HCT116 (cell line): ENCODE results near the gene TTBK1. TPM values are rescaled to one million over a fixed set of nuclear protein-coding genes. Genes with fewer than 3 reads are reported as not detected.

Experiments
- ATAC-seq: fragments of 200-7000 bp; cut with Tn5 transposase; 2 replicates; pipeline ENCODE4 v1.9.1; 2020; ENCODE audit warnings: mild to moderate bottlenecking, moderate library complexity
- BruUV-seq: library from RNA; stranded (reverse); fragments of 400-500 nt; replicated peaks from 2 replicates; lab custom pipeline; 2021; lab: Mats Ljungman, UMichigan
- CTCF ChIA-PET: fragments of 300-600 bp; sonication (Branson Sonifier 250); formaldehyde crosslinking; loops from one replicate; lab custom pipeline; 2021; ENCODE audit warnings: antibody characterized with exemption; lab: Charles Lee
- POLR2A ChIA-PET: fragments of 300-600, 350-600 bp; sonication (Branson Sonifier 250); formaldehyde crosslinking; loops from one replicate; lab custom pipeline; 2021; ENCODE audit warnings: antibody characterized with exemption; lab: Charles Lee
- RAD21 ChIA-PET, 2 experiments: fragments of 300-600 bp; sonication (Branson Sonifier 250); formaldehyde crosslinking; loops; one replicate each; lab custom pipeline; 2023; ENCODE audit warnings: low total read pairs in 2 of 2; ENCODE audit not compliant: uncharacterized antibody in 2 of 2, unreplicated experiment in 2 of 2, low non-redundant PET in 1 of 2; lab: Charles Lee
- DNase-seq: peaks from one replicate; pipeline ENCODE4 v3.0.0-alpha.2; 2010; ENCODE audit warnings: low read depth, low spot score
- H2AFZ ChIP-seq: fragments of 200-600 bp; shearing (Covaris generic), sonication (generic); 2 replicates; pipeline ENCODE4 v1.6.1; 2017; ENCODE audit warnings: low read depth, mixed run types, mixed read lengths, antibody characterized with exemption, low read length; ENCODE audit not compliant: poor library complexity, severe bottlenecking
- H3K27ac ChIP-seq: 2 replicates; pipeline ENCODE4 v1.5.1; 2012; ENCODE audit warnings: low read depth, low read length
- H3K27me3 ChIP-seq: fragments of 200-600 bp; sonication (generic); 2 replicates; pipeline ENCODE4 v1.6.1; 2016; ENCODE audit warnings: mixed run types, low read length, mixed read lengths; ENCODE audit not compliant: insufficient read depth
- H3K36me3 ChIP-seq, 2 experiments: fragments of 200-500 bp in 1 of 2; fragments of 200-600 bp in 1 of 2; sonication (Bioruptor generic) in 1 of 2; sonication (generic) in 1 of 2; 2 replicates each; pipeline versions ENCODE4 v1.5.1 to v1.6.1; 2014 to 2016; ENCODE audit warnings: low read length in 2 of 2, inconsistent platforms in 1 of 2, mixed read lengths in 1 of 2, mixed run types in 1 of 2; ENCODE audit not compliant: insufficient read depth in 2 of 2, control insufficient read depth in 1 of 2
- H3K4me1 ChIP-seq, 2 experiments: fragments of 200-600 bp in 1 of 2; sonication (generic) in 1 of 2; 2 replicates each; pipeline versions ENCODE4 v1.5.1 to v1.6.1; 2012 to 2017; ENCODE audit warnings: low read length in 2 of 2, inconsistent platforms in 1 of 2, mild to moderate bottlenecking in 1 of 2, mixed read lengths in 1 of 2, mixed run types in 1 of 2, moderate library complexity in 1 of 2; ENCODE audit not compliant: insufficient read depth in 2 of 2, control insufficient read depth in 1 of 2
- H3K4me2 ChIP-seq: fragments of 200-600 bp; sonication (generic); 2 replicates; pipeline ENCODE4 v1.6.1; 2017; ENCODE audit warnings: mixed run types, low read length, mixed read lengths
- H3K4me3 ChIP-seq, 2 experiments: fragments of 200-600 bp in 1 of 2; sonication (generic) in 1 of 2; replicated peaks in 1 of 2; 2 replicates each; pipeline ENCODE4 v1.5.1; 2011 to 2016; ENCODE audit warnings: low read length in 2 of 2, control low read depth in 1 of 2, low read depth in 1 of 2, mild to moderate bottlenecking in 1 of 2, mixed read lengths in 1 of 2, mixed run types in 1 of 2
- H3K79me2 ChIP-seq: fragments of 200-600 bp; sonication (generic); 2 replicates; pipeline ENCODE4 v1.6.1; 2017; ENCODE audit warnings: mild to moderate bottlenecking, mixed run types, low read length, moderate library complexity, mixed read lengths; ENCODE audit not compliant: insufficient read depth
- H3K9ac ChIP-seq: fragments of 200-600 bp; sonication (generic); 2 replicates; pipeline ENCODE4 v1.6.1; 2016; ENCODE audit warnings: low read length, mixed read lengths
- H3K9me2 ChIP-seq: fragments of 200-600 bp; sonication (generic), shearing (Covaris generic); 2 replicates; pipeline ENCODE4 v1.6.1; 2017; ENCODE audit warnings: mixed run types, mild to moderate bottlenecking, moderate library complexity; ENCODE audit not compliant: insufficient read depth
- H3K9me3 ChIP-seq, 2 experiments: fragments of 200-500 bp in 1 of 2; fragments of 200-600 bp in 1 of 2; sonication (Bioruptor generic) in 1 of 2; sonication (generic) in 1 of 2; 2 replicates each; pipeline ENCODE4 v1.6.1; 2014 to 2017; ENCODE audit warnings: low read length in 2 of 2, mixed read lengths in 2 of 2, inconsistent platforms in 1 of 2, low read depth in 1 of 2, mild to moderate bottlenecking in 1 of 2, mixed run types in 1 of 2, moderate library complexity in 1 of 2; ENCODE audit not compliant: control insufficient read depth in 1 of 2, insufficient read depth in 1 of 2
- H4K20me1 ChIP-seq: fragments of 200-600 bp; sonication (generic), shearing (Covaris generic); 2 replicates; pipeline ENCODE4 v1.6.1; 2017; ENCODE audit warnings: mixed run types, mild to moderate bottlenecking, moderate library complexity; ENCODE audit not compliant: insufficient read depth
- EGR1 ChIP-seq: IDR thresholded peaks from 2 replicates; pipeline ENCODE4 v1.6.1; 2012; ENCODE audit warnings: low read depth
- ELF1 ChIP-seq: IDR thresholded peaks from 2 replicates; pipeline ENCODE4 v1.6.1; 2012; ENCODE audit warnings: low read depth, borderline replicate concordance
- JUND ChIP-seq: IDR thresholded peaks from 2 replicates; pipeline ENCODE4 v1.6.1; 2012
- POLR2A ChIP-seq: IDR thresholded peaks from 2 replicates; pipeline ENCODE4 v1.7.0; 2011; ENCODE audit warnings: borderline replicate concordance; ENCODE audit not compliant: insufficient read depth, insufficient read length; ENCODE audit errors: extremely low read depth
- RAD21 ChIP-seq: IDR thresholded peaks from 2 replicates; pipeline ENCODE4 v1.6.1; 2012; ENCODE audit warnings: low read depth, mild to moderate bottlenecking
- REST ChIP-seq: IDR thresholded peaks from 2 replicates; pipeline ENCODE4 v1.6.1; 2012; ENCODE audit warnings: low read depth
- SRF ChIP-seq: IDR thresholded peaks from 2 replicates; pipeline ENCODE4 v1.6.1; 2012; ENCODE audit warnings: low read depth
- ZFX ChIP-seq: fragments of 450-650 bp; IDR thresholded peaks from 2 replicates; pipeline ENCODE4 v1.6.1; 2017
- ZNF274 ChIP-seq: fragments of 200-500 bp; sonication (Bioruptor generic); IDR thresholded peaks from 2 replicates; pipeline ENCODE4 v1.6.1; 2014; ENCODE audit warnings: mild to moderate bottlenecking, low read depth, low read length, inconsistent platforms
- intact Hi-C: fragments of 100-400 bp; cut with micrococcal nuclease; formaldehyde crosslinking; loops from 2 replicates; pipeline ENCODE4 v1.10.0; 2022
- total RNA-seq: library from RNA; stranded (reverse); gene quantifications from one replicate; pipeline ENCODE4 v1.2.1, GENCODE V29; 2021; ENCODE audit not compliant: unreplicated experiment

Gene TTBK1
- total RNA-seq, 1 experiment from 2014 or later, result not detected

- ChIA-PET CTCF (no interaction called here), POLR2A (no interaction called here), RAD21 (no interaction called here)
- Histone ChIP-seq H3K4me1 (peaks cover 0 to 10% of the 10 kb centered on the region in 2 experiments; a peak in 3 of 4 replicates), H3K4me2 (no peak overlapping the region), H3K9me3 (no peaks in the 10 kb centered on the region), H3K79me2 (peaks cover 20% of the 10 kb centered on the region), H3K9me2 (no peaks in the 10 kb centered on the region), H2AFZ (no peak overlapping the region), H3K36me3 (peaks cover 7 to 10% of the 10 kb centered on the region in 2 experiments; a peak in 2 of 4 replicates), H3K27me3 (no peaks in the 10 kb centered on the region), H3K4me3 (no peak overlapping the region), H3K27ac (no peak overlapping the region), H4K20me1 (no peaks in the 10 kb centered on the region)
- no TSS peak for BruUV-seq
- DNase-seq (no peak), ATAC-seq (0 out of 2 replicates have a peak, but pooled peaks have one; percentile 17)
- TF ChIP-seq ELF1, result no peak
- TF ChIP-seq POLR2A, result no peak
- TF ChIP-seq JUND, result no peak
- TF ChIP-seq EGR1, result no peak
- no peak for TF ChIP-seq ZNF274
- TF ChIP-seq RAD21, result no peak
- TF ChIP-seq ZFX, result no peak
- TF ChIP-seq, all 23 proteins: peak for 0
- intact Hi-C loops, result no loop called here
- no peak overlapping the region for H3K9ac ChIP-seq
These were observed 20.1 kb upstream of the TTBK1 start for GRCh38 chr6:43223175-43223574.

- no peaks in the 10 kb centered on the region for H3K9me3 ChIP-seq
- H3K4me3 ChIP-seq, result no peak overlapping the region
- H3K27ac ChIP-seq, result no peak overlapping the region
- H3K4me1 ChIP-seq, result peaks cover 4 to 19% of the 10 kb centered on the region in 2 experiments; a peak in 3 of 4 replicates
- TF ChIP-seq EGR1, result no peak
- no peak for TF ChIP-seq REST
- no peak for TF ChIP-seq ZNF274
- TF ChIP-seq SRF, result no peak
- no peak for DNase-seq
- H3K9ac ChIP-seq, result no peak overlapping the region
- BruUV-seq, result no TSS peak
- no peak overlapping the region for H2AFZ ChIP-seq
- intact Hi-C loops, result no loop called here
- peaks cover 28% of the 10 kb centered on the region for H3K79me2 ChIP-seq
- CTCF ChIA-PET, result no interaction called here
- ATAC-seq, result no peak
- POLR2A ChIA-PET, result no interaction called here
- H3K27me3 ChIP-seq, result no peaks in the 10 kb centered on the region
- no peak overlapping the region for H3K4me2 ChIP-seq
- RAD21 ChIA-PET, result interaction anchor here in 1 of 2 experiments (0.6 kb wide), 1 partner anchor 143 kb away, joined by 3 read pairs; the partner anchor contains the start of gene ZNF318
- peaks cover 7 to 10% of the 10 kb centered on the region in 2 experiments; a peak in 2 of 4 replicates for H3K36me3 ChIP-seq
- H3K9me2 ChIP-seq, result no peaks in the 10 kb centered on the region
- no peaks in the 10 kb centered on the region for H4K20me1 ChIP-seq
These were observed 17.0 kb upstream of the TTBK1 start for GRCh38 chr6:43226192-43226851.
